Dendritic cell treated with granulocyte-macrophage colony-stimulating factor and Interleukin-4, amounts not matched to agents 40 ng/mL and 50 ng/mL, for 4 days (primary cell): ENCODE measurements around the gene KIF26A.
"Not testable (repeated sequence)": the region's sequence is repeated elsewhere in the genome, so short reads cannot be mapped to it uniquely, and the experiment has no call there.

Source experiments
- H3K27ac Mint-ChIP-seq: one replicate; pipeline ENCODE4 v1.8.0; 2022; ENCODE audit warnings: mild to moderate bottlenecking, mixed read lengths
- H3K27me3 Mint-ChIP-seq: one replicate; pipeline ENCODE4 v1.8.0; 2022; ENCODE audit warnings: mild to moderate bottlenecking, mixed read lengths
- H3K36me3 Mint-ChIP-seq: one replicate; pipeline ENCODE4 v1.8.0; 2022; ENCODE audit warnings: low read depth, mixed read lengths
- H3K4me1 Mint-ChIP-seq: one replicate; pipeline ENCODE4 v1.8.0; 2022; ENCODE audit warnings: low read depth, mixed read lengths
- H3K4me3 Mint-ChIP-seq: one replicate; pipeline ENCODE4 v1.8.0; 2022; ENCODE audit warnings: mild to moderate bottlenecking, moderate library complexity, mixed read lengths
- H3K9me3 Mint-ChIP-seq: one replicate; pipeline ENCODE4 v1.8.0; 2022; ENCODE audit warnings: mixed read lengths
- intact Hi-C: fragments of 100-400 bp; cut with micrococcal nuclease; formaldehyde crosslinking; loops from one replicate; pipeline ENCODE4 v1.15.0; 2022

Gene KIF26A

DNA sequence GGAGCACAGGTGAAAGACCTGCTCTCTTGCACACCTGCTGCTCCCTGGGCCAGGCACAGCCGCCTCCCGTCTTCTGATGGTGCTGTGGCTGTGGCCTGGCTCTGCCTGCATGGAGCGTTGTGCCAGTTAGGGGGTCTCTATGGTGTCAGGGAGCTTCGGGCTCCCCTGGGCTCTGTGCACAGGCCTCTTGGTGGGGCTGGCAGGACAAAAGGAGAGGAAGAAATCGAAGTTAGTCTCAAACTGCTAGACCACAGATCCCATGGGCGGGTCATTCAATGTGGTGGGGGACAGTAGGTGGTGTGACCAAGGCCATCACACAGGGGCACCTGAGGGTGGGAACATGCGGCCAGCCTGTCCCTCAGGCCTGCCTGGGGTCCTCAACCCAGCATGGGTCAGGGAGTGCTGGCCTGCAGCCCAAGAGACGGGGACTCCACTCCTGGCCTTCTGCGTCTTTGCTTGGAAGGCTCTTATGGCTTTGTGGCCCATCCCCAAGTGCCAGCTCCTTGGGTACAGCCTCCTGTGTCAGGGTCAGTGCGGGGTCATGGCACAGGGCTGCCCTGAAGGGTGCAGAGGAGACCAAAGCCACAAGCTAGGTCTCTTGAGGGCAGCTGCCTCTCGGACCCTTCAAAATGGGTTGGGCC is 84.1 kb downstream of the KIF26A start:
- Mint-ChIP-seq H3K4me1 (no peaks in the 10 kb centered on the region), H3K4me3 (no peak overlapping the region), H3K27ac (no peak overlapping the region), H3K36me3 (no peaks in the 10 kb centered on the region), H3K27me3 (peaks cover 33% of the 10 kb centered on the region), H3K9me3 (no peaks in the 10 kb centered on the region)
- intact Hi-C loops: no loop called here

DNA sequence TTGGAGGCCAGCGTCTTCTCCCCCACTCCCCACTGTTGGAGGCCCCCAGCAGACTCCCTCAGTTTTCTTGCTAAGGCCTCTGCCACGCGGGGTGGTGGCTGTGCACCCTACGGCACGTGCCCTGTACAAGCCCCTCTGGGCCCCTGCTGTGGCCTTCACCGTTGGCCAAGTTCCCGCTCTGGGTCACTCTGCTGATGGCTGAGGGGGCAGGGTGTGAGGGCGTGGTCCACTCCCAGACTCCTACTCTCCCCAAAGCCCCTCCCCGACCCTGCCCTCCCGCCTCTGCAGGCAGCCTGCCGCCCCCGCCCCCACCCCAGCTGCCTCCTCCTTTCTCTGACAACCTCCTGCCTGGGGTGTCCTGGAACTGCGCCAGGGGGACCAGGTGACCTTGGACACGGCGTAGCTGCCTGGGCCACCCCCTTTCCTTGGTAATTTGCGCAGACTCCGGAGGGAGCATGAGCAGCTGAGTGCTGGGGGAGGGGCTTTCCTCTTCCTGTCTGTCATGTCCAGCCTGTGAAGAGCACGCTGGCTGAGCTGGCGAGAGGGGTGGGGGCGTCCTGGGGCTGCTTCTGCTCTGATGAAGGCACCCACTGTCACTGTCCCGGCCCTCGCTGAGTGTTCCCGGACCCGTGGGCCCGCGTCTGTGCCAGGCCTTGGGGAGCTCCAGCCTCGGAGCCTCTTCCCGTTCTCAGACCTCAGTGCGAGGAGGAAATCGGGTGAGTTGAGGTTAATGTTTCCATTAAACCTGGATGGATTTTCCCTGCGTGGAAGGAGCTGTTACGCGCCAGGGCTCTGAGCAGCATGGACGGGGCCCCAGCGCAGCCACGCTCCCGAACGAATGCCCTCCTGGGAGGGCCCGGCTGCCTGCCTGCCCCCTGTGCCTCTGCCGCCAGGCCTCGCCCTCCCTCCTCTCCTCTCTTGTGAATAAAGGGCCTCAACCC is 85.0 kb downstream of the KIF26A start:
- no peaks in the 10 kb centered on the region for H3K36me3 Mint-ChIP-seq
- no peak overlapping the region for H3K4me3 Mint-ChIP-seq
- intact Hi-C loops: no loop called here
- peaks cover 33% of the 10 kb centered on the region for H3K27me3 Mint-ChIP-seq
- H3K9me3 Mint-ChIP-seq: no peaks in the 10 kb centered on the region
- no peaks in the 10 kb centered on the region for H3K4me1 Mint-ChIP-seq
- H3K27ac Mint-ChIP-seq: no peak overlapping the region

DNA sequence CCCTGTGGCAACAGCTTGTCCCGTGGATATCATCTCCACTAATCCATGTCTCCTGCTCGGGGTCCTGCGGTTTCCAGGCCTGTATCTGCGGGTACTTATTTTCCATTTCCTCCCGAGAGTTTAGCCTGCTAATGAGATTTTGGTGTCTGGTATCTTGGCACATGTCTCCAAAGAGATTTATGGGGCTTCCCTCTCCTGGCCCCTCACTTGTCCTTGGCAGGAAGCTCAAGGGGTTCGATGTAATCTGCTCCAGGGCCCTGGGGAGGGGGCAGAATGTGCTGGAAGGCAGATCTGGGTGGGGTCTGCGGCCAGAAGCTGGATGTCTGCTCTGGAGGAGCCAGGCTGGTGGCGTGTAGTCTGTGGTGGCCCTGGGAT is 85.7 kb downstream of the KIF26A start:
- H3K4me3 Mint-ChIP-seq: no peak overlapping the region
- no peaks in the 10 kb centered on the region for H3K36me3 Mint-ChIP-seq
- intact Hi-C loops: no loop called here
- H3K4me1 Mint-ChIP-seq: no peaks in the 10 kb centered on the region
- no peak overlapping the region for H3K27ac Mint-ChIP-seq
- no peaks in the 10 kb centered on the region for H3K9me3 Mint-ChIP-seq
- peaks cover 33% of the 10 kb centered on the region for H3K27me3 Mint-ChIP-seq

DNA sequence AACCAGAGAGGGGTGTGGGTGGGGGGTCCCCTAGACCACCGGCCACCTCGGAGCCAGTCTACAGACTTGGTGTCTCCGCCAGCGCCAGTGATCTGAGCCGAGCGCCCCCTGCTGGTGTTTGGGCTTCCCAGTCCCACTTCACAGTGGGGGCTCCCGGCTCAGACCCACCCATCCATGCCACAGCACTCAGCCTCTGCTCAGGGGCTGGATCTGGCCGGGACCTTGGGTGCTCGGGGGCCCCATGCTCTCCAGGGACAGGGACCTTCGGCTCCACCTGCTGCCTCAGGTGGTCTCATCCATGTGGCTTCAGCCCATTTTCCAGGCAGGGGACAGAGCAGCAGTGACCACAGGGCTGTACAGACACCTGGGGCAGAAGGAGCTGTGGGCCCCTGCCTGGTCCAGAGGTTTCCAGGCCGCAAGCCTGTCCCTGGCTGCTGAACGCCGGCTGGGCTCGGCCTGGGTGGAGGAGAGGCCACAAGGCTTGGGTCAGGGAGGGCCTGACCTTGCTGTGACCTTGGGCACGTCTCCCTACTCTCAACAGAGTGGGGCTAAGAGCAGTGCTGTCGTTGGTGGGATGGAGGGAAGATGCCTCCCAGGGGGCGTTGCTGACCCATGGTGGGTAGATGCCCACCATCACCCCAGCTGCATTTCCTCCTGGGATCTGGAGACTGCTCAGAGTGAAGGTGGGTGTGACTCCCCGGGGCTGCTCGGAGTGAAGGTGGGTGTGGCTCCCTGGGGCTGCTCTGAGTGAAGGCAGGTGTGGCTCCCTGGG is 86.3 kb downstream of the KIF26A start:
- Mint-ChIP-seq H3K36me3 (no peaks in the 10 kb centered on the region), H3K4me3 (no peak overlapping the region), H3K27me3 (peaks cover 30% of the 10 kb centered on the region), H3K27ac (no peak overlapping the region), H3K4me1 (no peaks in the 10 kb centered on the region), H3K9me3 (no peaks in the 10 kb centered on the region)
- intact Hi-C loops: no loop called here

DNA sequence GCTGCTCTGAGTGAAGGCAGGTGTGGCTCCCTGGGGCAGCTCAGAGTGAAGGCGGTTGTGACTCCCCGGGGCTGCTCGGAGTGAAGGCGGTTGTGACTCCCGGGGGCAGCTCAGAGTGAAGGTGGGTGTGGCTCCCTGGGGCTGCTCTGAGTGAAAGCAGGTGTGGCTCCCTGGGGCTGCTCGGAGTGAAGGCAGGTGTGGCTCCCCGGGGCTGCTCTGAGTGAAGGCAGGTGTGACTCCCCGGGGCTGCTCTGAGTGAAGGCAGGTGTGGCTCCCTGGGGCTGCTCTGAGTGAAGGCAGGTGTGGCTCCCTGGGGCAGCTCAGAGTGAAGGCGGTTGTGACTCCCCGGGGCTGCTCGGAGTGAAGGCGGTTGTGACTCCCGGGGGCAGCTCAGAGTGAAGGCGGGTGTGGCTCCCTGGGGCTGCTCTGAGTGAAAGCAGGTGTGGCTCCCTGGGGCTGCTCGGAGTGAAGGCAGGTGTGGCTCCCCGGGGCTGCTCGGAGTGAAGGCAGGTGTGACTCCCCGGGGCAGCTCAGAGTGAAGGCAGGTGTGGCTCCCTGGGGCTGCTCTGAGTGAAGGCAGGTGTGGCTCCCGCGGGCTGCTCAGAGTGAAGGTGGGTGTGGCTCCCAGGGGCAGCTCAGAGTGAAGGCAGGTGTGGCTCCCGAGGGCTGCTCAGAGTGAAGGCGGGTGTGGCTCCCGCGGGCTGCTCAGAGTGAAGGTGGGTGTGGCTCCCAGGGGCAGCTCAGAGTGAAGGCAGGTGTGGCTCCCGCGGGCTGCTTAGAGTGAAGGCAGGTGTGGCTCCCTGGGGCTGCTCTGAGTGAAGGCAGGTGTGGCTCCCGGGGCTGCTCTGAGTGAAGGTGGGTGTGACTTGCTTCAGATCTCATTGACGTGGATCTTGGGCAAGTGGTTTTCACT is 87.1 kb downstream of the KIF26A start:
- intact Hi-C loops, H3K36me3 Mint-ChIP-seq, H3K9me3 Mint-ChIP-seq, H3K4me1 Mint-ChIP-seq, H3K4me3 Mint-ChIP-seq, H3K27ac Mint-ChIP-seq: not testable (repeated sequence)
- H3K27me3 Mint-ChIP-seq: peaks cover 22% of the 10 kb centered on the region

DNA sequence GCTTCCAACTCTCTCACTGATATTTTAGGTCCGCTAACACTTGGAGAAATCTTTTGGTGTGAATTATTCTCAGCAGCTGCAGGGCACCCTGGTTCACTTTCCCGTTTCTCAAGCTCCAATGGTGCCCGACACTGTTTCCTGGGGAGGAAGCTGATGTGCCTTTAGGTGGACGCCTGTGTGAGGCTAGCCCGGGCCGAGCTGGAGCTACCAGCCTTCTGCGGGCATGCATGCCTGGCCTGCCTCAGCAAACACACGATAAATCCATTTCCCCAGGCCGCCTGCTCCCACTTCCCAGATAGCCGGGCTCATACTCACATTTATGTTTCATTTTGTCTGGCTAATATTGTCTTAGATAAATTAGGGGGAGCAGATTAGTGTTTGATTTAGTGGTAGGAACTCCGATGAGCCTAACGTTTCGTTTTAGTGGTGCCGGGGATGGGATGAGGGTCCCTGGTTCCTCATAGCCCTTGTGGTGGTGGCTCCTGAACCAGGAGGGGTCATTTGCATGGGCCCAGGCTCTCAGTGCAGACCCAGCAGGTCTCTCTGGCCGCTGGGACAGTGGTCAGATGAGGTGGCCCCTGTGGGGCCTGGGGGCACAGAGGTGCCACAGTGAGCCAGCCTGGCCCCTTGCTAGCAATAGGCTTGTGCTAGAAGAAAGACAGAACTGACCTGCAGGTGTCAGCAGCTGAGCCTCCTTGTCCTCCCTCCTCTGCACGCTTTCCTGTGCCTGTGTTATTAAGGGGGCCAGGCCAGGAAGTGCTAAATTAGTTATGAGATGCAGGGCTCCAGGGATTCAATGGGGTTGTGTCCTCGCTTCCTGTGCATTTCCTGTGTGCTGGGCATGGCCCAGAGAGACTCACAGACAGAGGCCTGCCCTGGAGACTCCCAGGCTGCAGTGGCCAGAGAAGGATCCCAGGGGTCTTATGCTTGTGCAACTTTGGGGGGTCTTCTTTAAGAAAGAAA is 88.3 kb downstream of the KIF26A start:
- H3K27me3 Mint-ChIP-seq: peaks cover 19% of the 10 kb centered on the region
- no peak overlapping the region for H3K4me3 Mint-ChIP-seq
- intact Hi-C loops: no loop called here
- H3K9me3 Mint-ChIP-seq: no peaks in the 10 kb centered on the region
- no peaks in the 10 kb centered on the region for H3K4me1 Mint-ChIP-seq
- H3K27ac Mint-ChIP-seq: no peak overlapping the region
- H3K36me3 Mint-ChIP-seq: no peaks in the 10 kb centered on the region

DNA sequence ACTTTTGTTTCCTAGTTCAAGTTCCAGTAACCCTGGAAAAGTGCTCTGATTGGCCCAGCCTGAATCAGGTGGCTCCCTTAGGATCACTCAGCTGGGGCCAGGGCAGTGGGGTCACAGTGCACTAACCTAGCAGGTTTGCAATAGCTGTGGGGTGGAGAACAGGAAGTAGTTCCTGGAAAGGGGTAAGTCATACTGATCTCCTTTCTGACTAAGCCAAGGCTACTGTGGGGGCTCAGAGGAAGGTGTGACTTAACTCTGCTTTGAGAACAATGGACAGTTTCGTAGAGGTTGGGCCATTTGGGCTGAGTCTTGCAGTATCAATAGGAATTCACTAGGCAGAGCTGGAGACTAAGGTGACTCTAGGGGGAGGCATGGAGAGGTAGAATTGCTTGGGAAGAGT is 89.4 kb downstream of the KIF26A start:
- intact Hi-C loops: no loop called here
- no peak overlapping the region for H3K4me3 Mint-ChIP-seq
- no peaks in the 10 kb centered on the region for H3K4me1 Mint-ChIP-seq
- no peaks in the 10 kb centered on the region for H3K36me3 Mint-ChIP-seq
- no peaks in the 10 kb centered on the region for H3K9me3 Mint-ChIP-seq
- H3K27ac Mint-ChIP-seq: no peak overlapping the region
- peaks cover 19% of the 10 kb centered on the region for H3K27me3 Mint-ChIP-seq

DNA sequence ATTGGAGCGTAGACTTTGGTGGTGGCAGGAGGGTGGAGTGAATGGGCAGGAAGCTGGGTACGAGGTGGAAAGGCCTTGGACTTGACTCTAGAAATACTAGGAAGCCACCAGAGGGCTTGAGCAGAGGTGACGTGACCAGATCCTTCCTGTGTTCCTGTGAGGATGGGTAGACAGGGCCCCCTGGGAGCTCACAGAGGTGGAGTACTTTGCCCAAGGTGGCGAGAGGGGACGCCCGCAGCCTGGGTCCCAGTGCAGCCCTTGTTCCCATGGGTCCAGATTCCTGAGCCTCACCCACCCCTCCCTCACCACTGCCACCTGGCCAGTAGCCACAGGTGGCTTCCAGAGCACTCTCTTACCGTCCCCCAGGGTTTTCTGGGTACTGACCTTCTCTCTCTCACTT is 89.8 kb downstream of the KIF26A start:
- intact Hi-C loops: no loop called here
- Mint-ChIP-seq H3K27ac (no peak overlapping the region), H3K9me3 (no peaks in the 10 kb centered on the region), H3K4me1 (no peaks in the 10 kb centered on the region), H3K4me3 (no peak overlapping the region), H3K27me3 (peaks cover 19% of the 10 kb centered on the region), H3K36me3 (no peaks in the 10 kb centered on the region)

DNA sequence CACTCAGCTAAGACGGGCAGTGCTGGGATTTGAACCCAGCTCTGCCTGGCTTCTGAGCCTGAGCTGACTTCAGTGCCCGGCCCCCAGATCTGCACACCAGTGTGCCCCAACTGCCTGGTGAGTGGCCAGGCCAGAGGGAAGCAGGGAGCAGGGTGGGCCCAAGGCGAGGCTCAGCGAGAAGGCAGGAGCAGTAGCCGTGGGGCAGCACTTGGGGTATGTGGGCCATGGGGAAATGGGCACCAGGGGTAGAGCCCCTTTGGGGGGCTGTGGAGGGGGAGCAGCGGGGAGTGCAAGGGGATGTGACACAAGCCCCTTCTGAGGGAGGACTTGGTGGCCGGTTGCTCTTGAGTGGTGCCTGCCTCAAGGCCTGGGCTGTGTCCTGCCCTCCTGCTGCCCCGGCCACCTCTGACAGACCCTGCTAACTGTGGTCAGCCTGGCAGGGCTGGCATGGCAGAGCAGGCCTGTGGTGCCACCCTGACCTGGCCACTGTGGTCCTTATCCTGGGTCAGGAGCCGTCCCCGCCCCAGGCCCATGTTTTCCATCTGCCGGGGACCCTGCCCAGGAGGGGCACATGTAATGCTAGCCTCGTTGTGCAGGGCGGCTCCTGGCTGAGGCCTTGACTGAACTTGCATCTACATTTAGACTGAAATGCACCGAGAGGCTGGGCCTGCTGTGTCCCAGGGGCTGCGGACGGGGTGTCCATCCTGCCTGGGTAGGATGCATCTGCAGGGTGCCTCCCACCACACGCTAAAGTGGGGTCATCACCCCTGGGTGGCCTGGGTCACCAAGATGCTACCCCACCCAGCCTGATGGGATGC is 90.5 kb downstream of the KIF26A start:
- Mint-ChIP-seq H3K36me3 (no peaks in the 10 kb centered on the region), H3K27ac (no peak overlapping the region), H3K4me3 (no peak overlapping the region), H3K27me3 (peaks cover 13% of the 10 kb centered on the region), H3K4me1 (no peaks in the 10 kb centered on the region), H3K9me3 (no peaks in the 10 kb centered on the region)
- intact Hi-C loops: no loop called here

DNA sequence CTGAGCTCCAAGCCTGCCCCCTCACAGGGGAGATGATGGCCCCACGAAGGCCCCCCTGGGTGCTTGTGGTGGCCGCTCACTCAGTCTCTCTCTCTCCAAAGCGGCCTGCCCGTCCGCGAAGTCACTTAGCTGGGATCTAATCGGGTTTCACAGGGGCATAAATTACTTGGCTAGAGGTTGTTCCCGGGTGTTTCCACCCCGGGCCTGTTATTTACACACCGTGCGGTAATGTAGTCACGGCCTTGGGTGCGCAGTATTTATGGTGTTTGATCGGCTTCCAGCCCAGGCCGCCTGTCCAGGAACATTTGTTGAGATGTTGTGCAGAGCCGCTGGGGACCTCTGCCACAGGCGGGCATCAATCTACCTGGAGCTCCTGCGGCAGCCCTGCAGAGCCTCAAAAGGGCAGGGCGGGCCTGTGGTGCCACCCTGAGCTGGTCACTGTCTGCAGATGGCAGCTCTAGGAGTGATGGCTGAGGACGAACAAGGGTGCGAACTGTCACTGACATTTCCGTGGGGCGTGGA is 91.2 kb downstream of the KIF26A start:
- intact Hi-C loops: no loop called here
- no peaks in the 10 kb centered on the region for H3K4me1 Mint-ChIP-seq
- H3K27ac Mint-ChIP-seq: no peak overlapping the region
- H3K36me3 Mint-ChIP-seq: no peaks in the 10 kb centered on the region
- peaks cover 6% of the 10 kb centered on the region for H3K27me3 Mint-ChIP-seq
- H3K4me3 Mint-ChIP-seq: no peak overlapping the region
- H3K9me3 Mint-ChIP-seq: no peaks in the 10 kb centered on the region

DNA sequence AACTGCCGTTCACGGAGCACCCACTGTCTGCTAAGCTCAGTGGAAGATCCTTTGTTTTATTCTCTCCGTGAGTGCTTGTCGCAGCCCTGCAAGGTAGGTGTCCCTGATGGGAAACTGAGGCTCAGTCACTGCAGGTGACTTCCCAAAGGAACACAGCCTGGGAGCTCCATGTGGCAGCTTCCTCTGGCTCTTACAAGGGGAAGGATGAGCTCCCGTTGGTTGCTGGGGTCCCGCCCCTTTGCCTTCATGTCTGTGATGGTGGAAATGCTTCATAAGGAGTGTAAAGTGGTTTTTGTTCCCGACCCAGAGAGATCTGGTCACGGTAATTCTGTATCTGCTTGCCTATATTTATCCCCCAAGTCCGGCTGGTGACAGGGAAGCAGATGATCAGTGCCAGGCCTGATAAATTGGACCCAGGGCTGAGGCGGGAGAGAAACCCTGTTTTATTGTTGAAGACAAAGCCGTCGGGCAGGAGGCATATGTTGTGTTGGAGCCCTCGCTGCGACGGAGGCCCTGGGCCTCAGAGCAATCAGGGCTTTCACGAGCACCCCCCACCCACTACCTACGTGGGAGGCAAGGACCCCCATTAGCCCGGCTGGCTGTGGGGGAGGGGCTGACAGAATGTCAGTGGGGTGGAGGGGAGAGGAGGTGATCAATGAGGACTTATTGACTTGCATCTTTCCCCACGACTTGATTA is 91.9 kb downstream of the KIF26A start:
- no peak overlapping the region for H3K27ac Mint-ChIP-seq
- peaks cover 2% of the 10 kb centered on the region for H3K9me3 Mint-ChIP-seq
- H3K4me3 Mint-ChIP-seq: no peak overlapping the region
- H3K27me3 Mint-ChIP-seq: no peaks in the 10 kb centered on the region
- H3K4me1 Mint-ChIP-seq: no peaks in the 10 kb centered on the region
- no peaks in the 10 kb centered on the region for H3K36me3 Mint-ChIP-seq
- intact Hi-C loops: no loop called here
